Activated naive CD8-positive, alpha-beta T cell treated with anti-CD3 and anti-CD28 coated beads, Interleukin-2, amount 50 U/mL, for 24 hours (primary cell): ENCODE data around the gene SLC9A3.

Experiments used
- ATAC-seq: fragments of 150-1000 bp; cut with Tn5 transposase; one replicate; pipeline ENCODE4 v1.10.0; 2021
- DNase-seq: peaks from one replicate; pipeline ENCODE4 v3.0.0; 2021
- H3K27ac Mint-ChIP-seq: one replicate; pipeline ENCODE4 v1.8.0; 2021; ENCODE audit warnings: mild to moderate bottlenecking, mixed read lengths
- H3K27me3 Mint-ChIP-seq: one replicate; pipeline ENCODE4 v1.8.0; 2021; ENCODE audit warnings: mixed read lengths
- H3K36me3 Mint-ChIP-seq: one replicate; pipeline ENCODE4 v1.8.0; 2021; ENCODE audit warnings: low read depth, mixed read lengths
- H3K4me1 Mint-ChIP-seq: one replicate; pipeline ENCODE4 v1.8.0; 2021; ENCODE audit warnings: mixed read lengths
- H3K4me3 Mint-ChIP-seq: one replicate; pipeline ENCODE4 v1.8.0; 2021; ENCODE audit warnings: mild to moderate bottlenecking, moderate library complexity, mixed read lengths
- H3K9me3 Mint-ChIP-seq: one replicate; pipeline ENCODE4 v1.8.0; 2021; ENCODE audit warnings: mixed read lengths

The SLC9A3 gene

GRCh38 chr5:459562-460272, 64.5 kb downstream of the SLC9A3 start:
- H3K4me3 Mint-ChIP-seq, result peak overlapping the region; percentile 59

GRCh38 chr5:458547-459353, 65.5 kb downstream of the SLC9A3 start:
- peaks cover 64% of the 10 kb centered on the region for H3K4me1 Mint-ChIP-seq
- DNase-seq, result peak; percentile 74
- peak overlapping the region; percentile 85 for H3K27ac Mint-ChIP-seq
- peak; percentile 97 for ATAC-seq
- peaks cover 75% of the 10 kb centered on the region for H3K36me3 Mint-ChIP-seq
- H3K9me3 Mint-ChIP-seq, result no peaks in the 10 kb centered on the region
- no peaks in the 10 kb centered on the region for H3K27me3 Mint-ChIP-seq
- H3K4me3 Mint-ChIP-seq, result peak overlapping the region; percentile 59

More at GRCh38 chr5:459562-460272, 64.5 kb downstream of the SLC9A3 start:
- H3K27ac Mint-ChIP-seq, result peak overlapping the region; percentile 85
- H3K27me3 Mint-ChIP-seq, result no peaks in the 10 kb centered on the region
- H3K4me1 Mint-ChIP-seq, result peaks cover 65% of the 10 kb centered on the region
- ATAC-seq (no peak), DNase-seq (no peak)
- H3K36me3 Mint-ChIP-seq, result peaks cover 73% of the 10 kb centered on the region
- H3K9me3 Mint-ChIP-seq, result no peaks in the 10 kb centered on the region

GRCh38 chr5:457195-457961, 66.9 kb downstream of the SLC9A3 start:
- peaks cover 62% of the 10 kb centered on the region for H3K4me1 Mint-ChIP-seq
- ATAC-seq (no peak), DNase-seq (no peak)

GRCh38 chr5:456351-457194, 67.7 kb downstream of the SLC9A3 start:
- DNase-seq, result no peak
- H3K27me3 Mint-ChIP-seq, result no peaks in the 10 kb centered on the region
- peaks cover 78% of the 10 kb centered on the region for H3K36me3 Mint-ChIP-seq
- no peak for ATAC-seq
- H3K4me1 Mint-ChIP-seq, result peaks cover 60% of the 10 kb centered on the region
- no peak overlapping the region for H3K4me3 Mint-ChIP-seq
- no peak overlapping the region for H3K27ac Mint-ChIP-seq
- peaks cover 13% of the 10 kb centered on the region for H3K9me3 Mint-ChIP-seq

More at GRCh38 chr5:457195-457961, 66.9 kb downstream of the SLC9A3 start:
- H3K27me3 Mint-ChIP-seq, result no peaks in the 10 kb centered on the region
- H3K27ac Mint-ChIP-seq, result no peak overlapping the region
- peaks cover 78% of the 10 kb centered on the region for H3K36me3 Mint-ChIP-seq
- no peak overlapping the region for H3K4me3 Mint-ChIP-seq
- peaks cover 5% of the 10 kb centered on the region for H3K9me3 Mint-ChIP-seq

- H3K9me3 Mint-ChIP-seq, result peaks cover 20% of the 10 kb centered on the region
- no peak overlapping the region for H3K4me3 Mint-ChIP-seq
- H3K36me3 Mint-ChIP-seq, result peaks cover 82% of the 10 kb centered on the region
- H3K27ac Mint-ChIP-seq, result no peak overlapping the region
- ATAC-seq (no peak), DNase-seq (no peak)
- no peaks in the 10 kb centered on the region for H3K27me3 Mint-ChIP-seq
- peaks cover 57% of the 10 kb centered on the region for H3K4me1 Mint-ChIP-seq
These were observed 68.4 kb downstream of the SLC9A3 start for GRCh38 chr5:455806-456205.

GRCh38 chr5:454936-455335, 69.3 kb downstream of the SLC9A3 start:
- H3K4me1 Mint-ChIP-seq, result peaks cover 48% of the 10 kb centered on the region
- H3K27me3 Mint-ChIP-seq, result no peaks in the 10 kb centered on the region
- H3K9me3 Mint-ChIP-seq, result peaks cover 21% of the 10 kb centered on the region
- peaks cover 81% of the 10 kb centered on the region for H3K36me3 Mint-ChIP-seq
- H3K4me3 Mint-ChIP-seq, result no peak overlapping the region
- DNase-seq (no peak), ATAC-seq (no peak)
- no peak overlapping the region for H3K27ac Mint-ChIP-seq

GRCh38 chr5:453725-454481, 70.3 kb downstream of the SLC9A3 start:
- H3K9me3 Mint-ChIP-seq, result peaks cover 21% of the 10 kb centered on the region
- no peak overlapping the region for H3K4me3 Mint-ChIP-seq
- ATAC-seq (no peak), DNase-seq (no peak)
- H3K4me1 Mint-ChIP-seq, result peaks cover 38% of the 10 kb centered on the region
- no peaks in the 10 kb centered on the region for H3K27me3 Mint-ChIP-seq
- H3K36me3 Mint-ChIP-seq, result peaks cover 80% of the 10 kb centered on the region
- peak overlapping the region; percentile 8 for H3K27ac Mint-ChIP-seq

GRCh38 chr5:452978-453710, 71.1 kb downstream of the SLC9A3 start:
- ATAC-seq (no peak), DNase-seq (no peak)
- H3K4me3 Mint-ChIP-seq, result no peak overlapping the region
- H3K27ac Mint-ChIP-seq, result no peak overlapping the region
- H3K9me3 Mint-ChIP-seq, result peaks cover 21% of the 10 kb centered on the region
- H3K27me3 Mint-ChIP-seq, result no peaks in the 10 kb centered on the region
- peaks cover 80% of the 10 kb centered on the region for H3K36me3 Mint-ChIP-seq
- H3K4me1 Mint-ChIP-seq, result peaks cover 30% of the 10 kb centered on the region

- no peak overlapping the region for H3K27ac Mint-ChIP-seq
- H3K4me3 Mint-ChIP-seq, result no peak overlapping the region
- H3K27me3 Mint-ChIP-seq, result no peaks in the 10 kb centered on the region
- H3K9me3 Mint-ChIP-seq, result peaks cover 21% of the 10 kb centered on the region
- ATAC-seq, result no peak
- H3K4me1 Mint-ChIP-seq, result peaks cover 26% of the 10 kb centered on the region
- no peak for DNase-seq
- H3K36me3 Mint-ChIP-seq, result peaks cover 87% of the 10 kb centered on the region
These were observed 72.4 kb downstream of the SLC9A3 start for GRCh38 chr5:451587-452458.

GRCh38 chr5:449151-449550, 75.1 kb downstream of the SLC9A3 start:
- H3K4me3 Mint-ChIP-seq, result no peak overlapping the region
- ATAC-seq (no peak), DNase-seq (no peak)
- H3K9me3 Mint-ChIP-seq, result peaks cover 21% of the 10 kb centered on the region
- H3K27me3 Mint-ChIP-seq, result no peaks in the 10 kb centered on the region
- peaks cover 40% of the 10 kb centered on the region for H3K4me1 Mint-ChIP-seq
- peaks cover 81% of the 10 kb centered on the region for H3K36me3 Mint-ChIP-seq
- no peak overlapping the region for H3K27ac Mint-ChIP-seq

GRCh38 chr5:448766-449090, 75.5 kb downstream of the SLC9A3 start:
- Mint-ChIP-seq H3K4me3 (no peak overlapping the region), H3K4me1 (peaks cover 38% of the 10 kb centered on the region), H3K9me3 (peaks cover 21% of the 10 kb centered on the region), H3K27ac (no peak overlapping the region), H3K36me3 (peaks cover 77% of the 10 kb centered on the region), H3K27me3 (no peaks in the 10 kb centered on the region)
- no peak for ATAC-seq
- DNase-seq, result no peak

- DNase-seq (no peak), ATAC-seq (no peak)
- H3K27me3 Mint-ChIP-seq, result no peaks in the 10 kb centered on the region
- H3K4me3 Mint-ChIP-seq, result no peak overlapping the region
- peaks cover 72% of the 10 kb centered on the region for H3K36me3 Mint-ChIP-seq
- H3K9me3 Mint-ChIP-seq, result peaks cover 21% of the 10 kb centered on the region
- H3K27ac Mint-ChIP-seq, result peak overlapping the region; percentile 37
- H3K4me1 Mint-ChIP-seq, result peaks cover 36% of the 10 kb centered on the region
These were observed 76.0 kb downstream of the SLC9A3 start for GRCh38 chr5:448061-448765.
